HCT116 (cell line): ENCODE measurements around the gene PTBP1. TPM values are rescaled to one million over a fixed set of nuclear protein-coding genes. Genes with fewer than 3 reads are reported as not detected.
A peak's percentile ranks its signal among the peaks of the same experiment; 100 is the strongest.

ENCODE experiments used
- ATAC-seq: fragments of 200-7000 bp; cut with Tn5 transposase; 2 replicates; pipeline ENCODE4 v1.9.1; 2020; ENCODE audit warnings: mild to moderate bottlenecking, moderate library complexity
- BruUV-seq: library from RNA; stranded (reverse); fragments of 400-500 nt; replicated peaks from 2 replicates; lab custom pipeline; 2021; lab: Mats Ljungman, UMichigan
- CTCF ChIA-PET: fragments of 300-600 bp; sonication (Branson Sonifier 250); formaldehyde crosslinking; loops from one replicate; lab custom pipeline; 2021; ENCODE audit warnings: antibody characterized with exemption; lab: Charles Lee
- POLR2A ChIA-PET: fragments of 300-600, 350-600 bp; sonication (Branson Sonifier 250); formaldehyde crosslinking; loops from one replicate; lab custom pipeline; 2021; ENCODE audit warnings: antibody characterized with exemption; lab: Charles Lee
- RAD21 ChIA-PET, 2 experiments: fragments of 300-600 bp; sonication (Branson Sonifier 250); formaldehyde crosslinking; loops; one replicate each; lab custom pipeline; 2023; ENCODE audit warnings: low total read pairs in 2 of 2; ENCODE audit not compliant: uncharacterized antibody in 2 of 2, unreplicated experiment in 2 of 2, low non-redundant PET in 1 of 2; lab: Charles Lee
- DNase-seq: peaks from one replicate; pipeline ENCODE4 v3.0.0-alpha.2; 2010; ENCODE audit warnings: low read depth, low spot score
- H2AFZ ChIP-seq: fragments of 200-600 bp; shearing (Covaris generic), sonication (generic); 2 replicates; pipeline ENCODE4 v1.6.1; 2017; ENCODE audit warnings: low read depth, mixed run types, mixed read lengths, antibody characterized with exemption, low read length; ENCODE audit not compliant: poor library complexity, severe bottlenecking
- H3K27ac ChIP-seq: 2 replicates; pipeline ENCODE4 v1.5.1; 2012; ENCODE audit warnings: low read depth, low read length
- H3K27me3 ChIP-seq: fragments of 200-600 bp; sonication (generic); 2 replicates; pipeline ENCODE4 v1.6.1; 2016; ENCODE audit warnings: mixed run types, low read length, mixed read lengths; ENCODE audit not compliant: insufficient read depth
- H3K36me3 ChIP-seq, 2 experiments: fragments of 200-500 bp in 1 of 2; fragments of 200-600 bp in 1 of 2; sonication (Bioruptor generic) in 1 of 2; sonication (generic) in 1 of 2; 2 replicates each; pipeline versions ENCODE4 v1.5.1 to v1.6.1; 2014 to 2016; ENCODE audit warnings: low read length in 2 of 2, inconsistent platforms in 1 of 2, mixed read lengths in 1 of 2, mixed run types in 1 of 2; ENCODE audit not compliant: insufficient read depth in 2 of 2, control insufficient read depth in 1 of 2
- H3K4me1 ChIP-seq, 2 experiments: fragments of 200-600 bp in 1 of 2; sonication (generic) in 1 of 2; 2 replicates each; pipeline versions ENCODE4 v1.5.1 to v1.6.1; 2012 to 2017; ENCODE audit warnings: low read length in 2 of 2, inconsistent platforms in 1 of 2, mild to moderate bottlenecking in 1 of 2, mixed read lengths in 1 of 2, mixed run types in 1 of 2, moderate library complexity in 1 of 2; ENCODE audit not compliant: insufficient read depth in 2 of 2, control insufficient read depth in 1 of 2
- H3K4me2 ChIP-seq: fragments of 200-600 bp; sonication (generic); 2 replicates; pipeline ENCODE4 v1.6.1; 2017; ENCODE audit warnings: mixed run types, low read length, mixed read lengths
- H3K4me3 ChIP-seq, 2 experiments: fragments of 200-600 bp in 1 of 2; sonication (generic) in 1 of 2; replicated peaks in 1 of 2; 2 replicates each; pipeline ENCODE4 v1.5.1; 2011 to 2016; ENCODE audit warnings: low read length in 2 of 2, control low read depth in 1 of 2, low read depth in 1 of 2, mild to moderate bottlenecking in 1 of 2, mixed read lengths in 1 of 2, mixed run types in 1 of 2
- H3K79me2 ChIP-seq: fragments of 200-600 bp; sonication (generic); 2 replicates; pipeline ENCODE4 v1.6.1; 2017; ENCODE audit warnings: mild to moderate bottlenecking, mixed run types, low read length, moderate library complexity, mixed read lengths; ENCODE audit not compliant: insufficient read depth
- H3K9ac ChIP-seq: fragments of 200-600 bp; sonication (generic); 2 replicates; pipeline ENCODE4 v1.6.1; 2016; ENCODE audit warnings: low read length, mixed read lengths
- H3K9me2 ChIP-seq: fragments of 200-600 bp; sonication (generic), shearing (Covaris generic); 2 replicates; pipeline ENCODE4 v1.6.1; 2017; ENCODE audit warnings: mixed run types, mild to moderate bottlenecking, moderate library complexity; ENCODE audit not compliant: insufficient read depth
- H3K9me3 ChIP-seq, 2 experiments: fragments of 200-500 bp in 1 of 2; fragments of 200-600 bp in 1 of 2; sonication (Bioruptor generic) in 1 of 2; sonication (generic) in 1 of 2; 2 replicates each; pipeline ENCODE4 v1.6.1; 2014 to 2017; ENCODE audit warnings: low read length in 2 of 2, mixed read lengths in 2 of 2, inconsistent platforms in 1 of 2, low read depth in 1 of 2, mild to moderate bottlenecking in 1 of 2, mixed run types in 1 of 2, moderate library complexity in 1 of 2; ENCODE audit not compliant: control insufficient read depth in 1 of 2, insufficient read depth in 1 of 2
- H4K20me1 ChIP-seq: fragments of 200-600 bp; sonication (generic), shearing (Covaris generic); 2 replicates; pipeline ENCODE4 v1.6.1; 2017; ENCODE audit warnings: mixed run types, mild to moderate bottlenecking, moderate library complexity; ENCODE audit not compliant: insufficient read depth
- CEBPB ChIP-seq: IDR thresholded peaks from 2 replicates; pipeline ENCODE4 v1.6.1; 2012; ENCODE audit warnings: low read depth
- EGR1 ChIP-seq: IDR thresholded peaks from 2 replicates; pipeline ENCODE4 v1.6.1; 2012; ENCODE audit warnings: low read depth
- FOSL1 ChIP-seq: IDR thresholded peaks from 2 replicates; pipeline ENCODE4 v1.6.1; 2012; ENCODE audit warnings: low read depth
- JUND ChIP-seq: IDR thresholded peaks from 2 replicates; pipeline ENCODE4 v1.6.1; 2012
- POLR2A ChIP-seq: IDR thresholded peaks from 2 replicates; pipeline ENCODE4 v1.7.0; 2011; ENCODE audit warnings: borderline replicate concordance; ENCODE audit not compliant: insufficient read depth, insufficient read length; ENCODE audit errors: extremely low read depth
- REST ChIP-seq: IDR thresholded peaks from 2 replicates; pipeline ENCODE4 v1.6.1; 2012; ENCODE audit warnings: low read depth
- SP1 ChIP-seq: IDR thresholded peaks from 2 replicates; pipeline ENCODE4 v1.6.1; 2012; ENCODE audit warnings: low read depth
- SRF ChIP-seq: IDR thresholded peaks from 2 replicates; pipeline ENCODE4 v1.6.1; 2012; ENCODE audit warnings: low read depth
- ZNF274 ChIP-seq: fragments of 200-500 bp; sonication (Bioruptor generic); IDR thresholded peaks from 2 replicates; pipeline ENCODE4 v1.6.1; 2014; ENCODE audit warnings: mild to moderate bottlenecking, low read depth, low read length, inconsistent platforms
- intact Hi-C: fragments of 100-400 bp; cut with micrococcal nuclease; formaldehyde crosslinking; loops from 2 replicates; pipeline ENCODE4 v1.10.0; 2022
- total RNA-seq: library from RNA; stranded (reverse); gene quantifications from one replicate; pipeline ENCODE4 v1.2.1, GENCODE V29; 2021; ENCODE audit not compliant: unreplicated experiment
- TF ChIP-seq, protein P1 (sequence below): IDR thresholded peaks from 2 replicates; pipeline ENCODE4 v1.6.1; 2011; ENCODE audit warnings: mild to moderate bottlenecking, low read length, moderate library complexity; ENCODE audit not compliant: insufficient replicate concordance; ENCODE audit errors: extremely low read depth
- TF ChIP-seq, protein P2 (sequence below), 3 experiments: fragments of 200-600 bp in 1 of 3; sonication (generic) in 1 of 3; IDR thresholded peaks in 2 of 3; conservative IDR thresholded peaks in 1 of 3; 2 replicates each; pipeline ENCODE4 v1.5.1; 2012 to 2017; ENCODE audit warnings: low read depth in 2 of 3, low read length in 2 of 3, antibody characterized with exemption in 1 of 3, borderline replicate concordance in 1 of 3, control low read depth in 1 of 3, mild to moderate bottlenecking in 1 of 3, mixed read lengths in 1 of 3, mixed run types in 1 of 3, moderate library complexity in 1 of 3; ENCODE audit not compliant: insufficient read depth in 1 of 3
- TF ChIP-seq, protein P3 (sequence below): IDR thresholded peaks from 2 replicates; pipeline ENCODE4 v1.6.1; 2012

The PTBP1 gene
- total RNA-seq, 1 experiment from 2014 or later: 676 TPM

DNA sequence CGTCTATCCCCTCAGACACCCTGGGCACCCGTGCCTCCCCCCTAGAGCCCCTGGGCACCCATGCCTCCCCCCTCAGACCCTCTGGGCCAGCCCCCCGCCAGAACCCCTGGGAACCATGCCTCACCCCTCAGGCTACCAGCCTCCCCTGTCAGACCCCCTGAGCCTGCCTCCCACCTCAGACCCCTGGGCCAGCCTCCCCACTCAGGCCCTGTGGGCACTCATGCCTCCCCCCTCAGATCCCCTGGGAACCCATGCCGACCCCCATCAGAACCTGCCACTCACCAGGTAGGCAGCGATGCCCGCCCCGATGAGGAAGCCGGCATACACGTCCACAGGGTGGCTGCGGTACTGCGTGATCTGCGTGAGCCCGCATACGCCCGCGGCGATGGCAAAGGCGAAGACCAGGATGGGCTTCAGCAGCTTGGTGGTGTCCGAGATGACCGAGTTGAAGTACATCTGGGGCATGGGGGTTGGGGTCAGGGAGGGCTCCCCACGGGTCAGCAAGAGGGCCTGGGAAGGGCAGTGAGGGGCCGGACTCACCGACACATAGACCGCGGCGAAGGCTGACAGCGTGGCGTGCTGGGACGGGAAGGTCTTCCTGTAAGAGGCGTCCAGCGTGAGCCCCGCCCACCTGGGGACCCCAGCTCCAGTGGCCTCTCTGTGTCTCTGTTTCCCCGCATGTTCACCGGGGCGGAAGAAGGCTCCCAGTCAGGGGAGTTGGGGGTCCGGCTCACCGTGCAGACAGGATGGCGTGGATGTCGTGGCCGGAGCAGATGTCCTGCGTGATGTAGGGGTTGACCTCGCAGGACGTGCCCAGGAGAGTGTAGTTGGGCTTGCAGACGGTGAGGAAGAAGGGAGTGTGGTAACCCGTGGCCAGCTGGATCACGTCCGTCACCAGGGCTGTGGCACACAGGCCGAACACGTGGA lies 17.2 kb downstream of the PTBP1 start:
- ChIA-PET POLR2A (no interaction called here), CTCF (no interaction called here), RAD21 (no interaction called here)
- Histone ChIP-seq H3K9me2 (no peaks in the 10 kb centered on the region), H3K9me3 (no peaks in the 10 kb centered on the region), H3K36me3 (peaks cover 15 to 21% of the 10 kb centered on the region in 2 experiments; a peak in 3 of 4 replicates), H3K27me3 (no peaks in the 10 kb centered on the region), H3K9ac (no peak overlapping the region), H3K4me2 (no peak overlapping the region), H3K4me3 (no peak overlapping the region), H3K79me2 (peaks cover 21% of the 10 kb centered on the region), H4K20me1 (peaks cover 8% of the 10 kb centered on the region; the same call in 1 of the 2 replicates), H3K27ac (no peak overlapping the region), H2AFZ (no peak overlapping the region), H3K4me1 (no peaks in the 10 kb centered on the region)
- no TSS peak for BruUV-seq
- TF ChIP-seq, protein P1, sequence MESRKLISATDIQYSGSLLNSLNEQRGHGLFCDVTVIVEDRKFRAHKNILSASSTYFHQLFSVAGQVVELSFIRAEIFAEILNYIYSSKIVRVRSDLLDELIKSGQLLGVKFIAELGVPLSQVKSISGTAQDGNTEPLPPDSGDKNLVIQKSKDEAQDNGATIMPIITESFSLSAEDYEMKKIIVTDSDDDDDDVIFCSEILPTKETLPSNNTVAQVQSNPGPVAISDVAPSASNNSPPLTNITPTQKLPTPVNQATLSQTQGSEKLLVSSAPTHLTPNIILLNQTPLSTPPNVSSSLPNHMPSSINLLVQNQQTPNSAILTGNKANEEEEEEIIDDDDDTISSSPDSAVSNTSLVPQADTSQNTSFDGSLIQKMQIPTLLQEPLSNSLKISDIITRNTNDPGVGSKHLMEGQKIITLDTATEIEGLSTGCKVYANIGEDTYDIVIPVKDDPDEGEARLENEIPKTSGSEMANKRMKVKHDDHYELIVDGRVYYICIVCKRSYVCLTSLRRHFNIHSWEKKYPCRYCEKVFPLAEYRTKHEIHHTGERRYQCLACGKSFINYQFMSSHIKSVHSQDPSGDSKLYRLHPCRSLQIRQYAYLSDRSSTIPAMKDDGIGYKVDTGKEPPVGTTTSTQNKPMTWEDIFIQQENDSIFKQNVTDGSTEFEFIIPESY: no peak
- TF ChIP-seq ZNF274 (no peak), POLR2A (no peak), FOSL1 (no peak), REST (no peak), CEBPB (no peak), SP1 (no peak), JUND (no peak), EGR1 (no peak), SRF (no peak)
- TF ChIP-seq, protein P2, sequence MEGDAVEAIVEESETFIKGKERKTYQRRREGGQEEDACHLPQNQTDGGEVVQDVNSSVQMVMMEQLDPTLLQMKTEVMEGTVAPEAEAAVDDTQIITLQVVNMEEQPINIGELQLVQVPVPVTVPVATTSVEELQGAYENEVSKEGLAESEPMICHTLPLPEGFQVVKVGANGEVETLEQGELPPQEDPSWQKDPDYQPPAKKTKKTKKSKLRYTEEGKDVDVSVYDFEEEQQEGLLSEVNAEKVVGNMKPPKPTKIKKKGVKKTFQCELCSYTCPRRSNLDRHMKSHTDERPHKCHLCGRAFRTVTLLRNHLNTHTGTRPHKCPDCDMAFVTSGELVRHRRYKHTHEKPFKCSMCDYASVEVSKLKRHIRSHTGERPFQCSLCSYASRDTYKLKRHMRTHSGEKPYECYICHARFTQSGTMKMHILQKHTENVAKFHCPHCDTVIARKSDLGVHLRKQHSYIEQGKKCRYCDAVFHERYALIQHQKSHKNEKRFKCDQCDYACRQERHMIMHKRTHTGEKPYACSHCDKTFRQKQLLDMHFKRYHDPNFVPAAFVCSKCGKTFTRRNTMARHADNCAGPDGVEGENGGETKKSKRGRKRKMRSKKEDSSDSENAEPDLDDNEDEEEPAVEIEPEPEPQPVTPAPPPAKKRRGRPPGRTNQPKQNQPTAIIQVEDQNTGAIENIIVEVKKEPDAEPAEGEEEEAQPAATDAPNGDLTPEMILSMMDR (IDR thresholded peaks at IDR 0.05 in 2 of 3, conservative IDR thresholded peaks at IDR 0.05 in 1 of 3; ENCODE audit: borderline replicate concordance in 1 of 3, insufficient read depth in 1 of 3, low read depth in 2 of 3, low read length in 2 of 3): no peak
- TF ChIP-seq, protein P3, sequence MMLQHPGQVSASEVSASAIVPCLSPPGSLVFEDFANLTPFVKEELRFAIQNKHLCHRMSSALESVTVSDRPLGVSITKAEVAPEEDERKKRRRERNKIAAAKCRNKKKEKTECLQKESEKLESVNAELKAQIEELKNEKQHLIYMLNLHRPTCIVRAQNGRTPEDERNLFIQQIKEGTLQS: no peak
- intact Hi-C loops: no loop called here
- no peak for DNase-seq
- ATAC-seq: peak; percentile 10
